ENCODE results near the gene SLC35E2B. TPM values are rescaled to one million over a fixed set of nuclear protein-coding genes. Genes with fewer than 3 reads are reported as not detected.
"Not testable (repeated sequence)": the region's sequence is repeated elsewhere in the genome, so short reads cannot be mapped to it uniquely, and the experiment has no call there.

The SLC35E2B gene
- total RNA-seq, 6 donors from 2014 or later: 33.0 to 116 (median 47.9) TPM

GRCh38 chr1:1724035-1724864 is 31.7 kb upstream of the SLC35E2B start, which contains the start of gene CDK11A:
TSS of gene CDK11A (minus strand) at chr1:1724357. CDS start at chr1:1722818, 1,539 bp downstream.
- peak within 1 kb of the TSS; percentile 60 to 77 (median 62) for H3K4me3 ChIP-seq
- peak within 1 kb of the TSS; percentile 88 to 96 (median 92) for H3K27ac ChIP-seq
- H3K4me1 ChIP-seq: peaks cover 0 to 11% (median 4%) of the 10 kb centered on the region in 4 donors
- WGBS, 2 donors: 4% methylated on average over 16 of the region's 78 CpGs; no CpG with 5 or more reads in 1 of the 2 donors
- DNase-seq (peak; percentile 97 to 100), ATAC-seq (ENCODE audit: low FRiP score in 2 of 2) (peak; percentile 96 to 98)
- H3K27me3 ChIP-seq, H3K9me3 ChIP-seq: not testable (repeated sequence)
- H3K36me3 ChIP-seq: peaks cover 2 to 17% (median 10%) of the 10 kb centered on the region in 4 donors
- peak; percentile 27 to 77 (median 54) for TF ChIP-seq CTCF (IDR thresholded peaks at IDR 0.05)
- peak; percentile 89 to 95 for TF ChIP-seq POLR2AphosphoS5 (IDR thresholded peaks at IDR 0.05)
- peak; percentile 68 to 81 (median 74) for TF ChIP-seq POLR2A (IDR thresholded peaks at IDR 0.05)

DNA sequence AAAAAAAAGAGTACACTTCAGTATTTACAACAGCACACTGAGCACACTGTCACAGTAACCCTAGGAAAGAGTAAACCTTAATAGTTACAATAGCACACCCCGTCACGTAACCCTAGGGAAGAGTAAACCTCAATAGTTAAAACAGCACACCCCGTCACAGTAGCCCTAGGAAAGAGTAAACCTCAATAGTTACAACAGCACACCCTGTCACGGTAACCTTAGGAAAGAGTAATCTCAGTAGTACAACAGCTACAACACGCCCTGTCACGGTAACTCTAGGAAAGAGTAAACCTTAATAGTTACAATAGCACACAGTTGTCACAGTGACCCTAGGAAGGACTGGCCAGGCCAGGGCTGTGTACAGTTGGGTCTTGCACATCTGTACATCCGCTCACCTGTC is 28.6 kb upstream of the SLC35E2B start:
- DNase-seq (no peak), ATAC-seq (ENCODE audit: low FRiP score in 2 of 2) (no peak)
- H3K27me3 ChIP-seq: no peaks in the 10 kb centered on the region
- no peaks in the 10 kb centered on the region for H3K9me3 ChIP-seq
- TF ChIP-seq CTCF (IDR thresholded peaks at IDR 0.05) (no peak), POLR2A (IDR thresholded peaks at IDR 0.05) (no peak), POLR2AphosphoS5 (IDR thresholded peaks at IDR 0.05) (no peak), EP300 (IDR thresholded peaks at IDR 0.05) (no peak)
- H3K27ac ChIP-seq: no peak overlapping the region
- no peak overlapping the region for H3K4me3 ChIP-seq
- 76 to 82% methylated on average over 6 to 7 of the region's 7 CpGs for WGBS, 2 donors
- H3K4me1 ChIP-seq: peaks cover 0 to 3% (median 1%) of the 10 kb centered on the region in 4 donors
- H3K36me3 ChIP-seq: peaks cover 6 to 33% (median 15%) of the 10 kb centered on the region in 4 donors

- ATAC-seq (ENCODE audit: low FRiP score in 2 of 2); H3K27ac ChIP-seq; DNase-seq; H3K9me3 ChIP-seq; H3K4me3 ChIP-seq; H3K27me3 ChIP-seq; H3K4me1 ChIP-seq: not testable (repeated sequence)
- WGBS, 2 donors: 84 to 89% methylated on average over 10 to 11 of the region's 18 CpGs
- peaks cover 0 to 33% (median 14%) of the 10 kb centered on the region in 4 donors for H3K36me3 ChIP-seq
Observed at GRCh38 chr1:1715109-1715883, 22.7 kb upstream of the SLC35E2B start.

DNA sequence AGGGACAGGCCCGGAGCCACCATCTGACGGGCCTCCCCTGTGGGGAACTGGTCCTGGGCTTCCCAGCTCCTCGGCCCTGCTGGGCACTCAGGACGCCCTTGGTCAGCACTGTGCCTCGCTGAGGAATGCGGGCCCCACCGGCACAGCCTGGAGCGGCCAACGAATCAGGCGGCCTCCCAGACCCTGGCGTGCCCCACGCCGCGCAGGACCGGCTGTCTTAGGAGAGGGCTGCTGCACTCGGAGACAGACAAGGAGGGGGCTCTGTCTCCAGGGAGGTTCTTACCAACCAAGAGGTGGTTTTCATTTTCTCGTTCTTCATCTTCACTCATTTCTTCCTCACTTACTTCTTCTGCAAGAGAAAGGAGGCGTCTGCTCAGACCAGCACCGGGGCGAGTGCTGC is 15.3 kb upstream of the SLC35E2B start:
- peaks cover 4 to 37% (median 26%) of the 10 kb centered on the region in 4 donors for H3K36me3 ChIP-seq
- WGBS, 2 donors: 100% methylated on average over 6 of the region's 20 CpGs; no CpG with 5 or more reads in 1 of the 2 donors
- H3K27me3 ChIP-seq; H3K4me1 ChIP-seq; H3K4me3 ChIP-seq; H3K27ac ChIP-seq; H3K9me3 ChIP-seq; ATAC-seq (ENCODE audit: low FRiP score in 2 of 2): not testable (repeated sequence)
- peak in 1 of 2 donors; percentile 60 for DNase-seq

- 90% methylated on average over 2 of the region's 23 CpGs; no CpG with 5 or more reads in 1 of the 2 donors for WGBS, 2 donors
- DNase-seq: peak in 1 of 2 donors; percentile 73
Observed at GRCh38 chr1:1707241-1707640, 14.6 kb upstream of the SLC35E2B start.

GRCh38 chr1:1705623-1706022 is 13.0 kb upstream of the SLC35E2B start:
- not testable (repeated sequence) for H3K4me1 ChIP-seq; H3K27ac ChIP-seq; H3K27me3 ChIP-seq; DNase-seq; ATAC-seq (ENCODE audit: low FRiP score in 2 of 2); H3K9me3 ChIP-seq; H3K4me3 ChIP-seq
- peaks cover 4 to 37% (median 26%) of the 10 kb centered on the region in 4 donors for H3K36me3 ChIP-seq
- WGBS, 2 donors: 84% methylated on average over 5 of the region's 10 CpGs; no CpG with 5 or more reads in 1 of the 2 donors

More at GRCh38 chr1:1707241-1707640, 14.6 kb upstream of the SLC35E2B start:
- not testable (repeated sequence) for H3K27me3 ChIP-seq; H3K4me3 ChIP-seq; H3K27ac ChIP-seq; H3K9me3 ChIP-seq; H3K4me1 ChIP-seq; ATAC-seq (ENCODE audit: low FRiP score in 2 of 2)
- peaks cover 4 to 37% (median 26%) of the 10 kb centered on the region in 4 donors for H3K36me3 ChIP-seq

DNA sequence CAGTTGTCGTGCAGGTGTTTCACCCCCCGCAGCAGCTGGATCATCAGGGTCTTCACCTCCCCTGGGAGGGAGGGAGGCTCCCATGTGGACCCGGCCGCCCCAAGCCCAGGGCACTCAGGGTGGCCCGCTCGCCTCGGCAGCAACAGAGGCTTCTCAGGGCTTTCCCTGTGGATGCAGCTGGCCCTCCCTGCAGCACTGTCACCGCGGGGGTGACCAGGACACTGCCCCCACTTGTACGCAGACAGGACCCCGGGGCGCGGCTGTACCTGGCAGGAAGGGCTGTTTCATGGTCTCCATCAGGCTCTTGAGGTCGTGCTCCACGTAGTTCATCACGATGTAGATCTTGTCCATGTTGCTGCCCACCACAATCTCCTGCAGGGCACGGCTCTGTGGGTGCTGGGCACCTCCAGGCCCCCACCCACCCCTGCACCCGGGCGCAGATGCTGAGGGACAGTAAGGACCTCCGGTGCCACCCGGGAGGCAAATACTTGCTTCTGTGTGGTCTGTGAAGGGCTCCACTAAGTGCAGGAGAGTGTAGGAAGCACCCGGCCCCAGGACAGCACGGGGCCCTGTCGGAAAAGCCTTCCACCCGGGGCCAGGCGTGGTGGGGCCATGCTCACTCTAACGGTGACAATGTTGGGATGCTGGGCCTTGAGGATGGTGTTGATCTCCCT is 11.8 kb upstream of the SLC35E2B start:
- H3K27me3 ChIP-seq; H3K4me3 ChIP-seq; H3K9me3 ChIP-seq; H3K27ac ChIP-seq; ATAC-seq (ENCODE audit: low FRiP score in 2 of 2); H3K4me1 ChIP-seq: not testable (repeated sequence)
- peaks cover 4 to 37% (median 26%) of the 10 kb centered on the region in 4 donors for H3K36me3 ChIP-seq
- DNase-seq: peak in 1 of 2 donors; percentile 68
- WGBS, 2 donors: 86 to 94% methylated on average over 10 to 17 of the region's 27 CpGs

Data from upper lobe of left lung (tissue), 6 donors.